H1 (cell line): ENCODE data around the gene EXD3. TPM values are rescaled to one million over a fixed set of nuclear protein-coding genes. Genes with fewer than 3 reads are reported as not detected.

Source experiments
- CTCF ChIA-PET: fragments of 300-600 bp; sonication (Branson Sonifier 250); formaldehyde crosslinking; loops from one replicate; lab custom pipeline; 2021; ENCODE audit not compliant: partially characterized antibody; lab: Charles Lee
- POLR2A ChIA-PET: fragments of 300-600 bp; sonication (Branson Sonifier 250); formaldehyde crosslinking; loops from one replicate; lab custom pipeline; 2021; ENCODE audit warnings: inconsistent platforms; ENCODE audit not compliant: partially characterized antibody; lab: Charles Lee
- DNase-seq, 2 experiments: peaks; one replicate each; pipeline versions ENCODE4 v3.0.0 to v3.0.0-alpha.2; 2010 to 2022; ENCODE audit warnings: low spot score in 2 of 2, low read depth in 1 of 2, mixed read lengths in 1 of 2
- FAIRE-seq: peaks from 2 replicates; lab custom pipeline; 2011; peaks lifted over from hg19 to GRCh38; lab: Jason Lieb, UNC
- H2AFZ ChIP-seq: 2 replicates; pipeline ENCODE4 v1.8.1; 2012; ENCODE audit warnings: low read length, inconsistent platforms
- H2AK5ac ChIP-seq: 2 replicates; pipeline ENCODE4 v1.6.1; 2013; ENCODE audit warnings: low read depth, low read length
- H2BK120ac ChIP-seq: replicated peaks from 2 replicates; pipeline ENCODE3; 2013; ENCODE audit warnings: low read depth, low read length, inconsistent platforms
- H2BK12ac ChIP-seq: 2 replicates; pipeline ENCODE4 v1.6.1; 2013; ENCODE audit warnings: low read depth, low read length
- H2BK15ac ChIP-seq: 2 replicates; pipeline ENCODE4 v1.6.1; 2013; ENCODE audit warnings: low read length
- H2BK20ac ChIP-seq: 2 replicates; pipeline ENCODE4 v1.6.1; 2013; ENCODE audit warnings: low read length
- H2BK5ac ChIP-seq: 2 replicates; pipeline ENCODE4 v1.6.1; 2013; ENCODE audit warnings: low read depth, low read length
- H3K14ac ChIP-seq: 2 replicates; pipeline ENCODE4 v1.6.1; 2013; ENCODE audit warnings: inconsistent platforms; ENCODE audit not compliant: insufficient read length
- H3K18ac ChIP-seq: 2 replicates; pipeline ENCODE4 v1.6.1; 2013; ENCODE audit warnings: low read length; ENCODE audit errors: extremely low read depth
- H3K23ac ChIP-seq: 2 replicates; pipeline ENCODE4 v1.6.1; 2013; ENCODE audit warnings: inconsistent platforms; ENCODE audit not compliant: insufficient read length
- H3K23me2 ChIP-seq: 2 replicates; pipeline ENCODE4 v1.6.1; 2013; ENCODE audit warnings: low read depth, low read length
- H3K27ac ChIP-seq: 2 replicates; pipeline ENCODE4 v1.6.1; 2011; ENCODE audit warnings: low read depth, low read length, inconsistent platforms
- H3K27me3 ChIP-seq, 4 experiments: replicated peaks in 1 of 4; 1 replicate in 1 of 4; 2 replicates in 3 of 4; pipeline versions ENCODE4 v1.6.1 to v1.8.1; 2011 to 2013; ENCODE audit warnings: low read length in 3 of 4, mild to moderate bottlenecking in 3 of 4, inconsistent platforms in 2 of 4, mixed read lengths in 2 of 4, moderate library complexity in 1 of 4; ENCODE audit not compliant: control insufficient read depth in 3 of 4, insufficient read depth in 3 of 4; ENCODE audit errors: extremely low read depth in 1 of 4
- H3K36me3 ChIP-seq, 4 experiments: 2 replicates each; pipeline versions ENCODE4 v1.6.1 to v1.8.1; 2011 to 2013; ENCODE audit warnings: mild to moderate bottlenecking in 4 of 4, low read length in 3 of 4, moderate library complexity in 2 of 4, control low read depth in 1 of 4, inconsistent platforms in 1 of 4; ENCODE audit not compliant: insufficient read depth in 4 of 4, control insufficient read depth in 2 of 4
- H3K4ac ChIP-seq: replicated peaks from 2 replicates; pipeline ENCODE3; 2013; ENCODE audit warnings: low read length, low read depth, mixed read lengths, inconsistent platforms; ENCODE audit not compliant: insufficient read length
- H3K4me1 ChIP-seq, 4 experiments: replicated peaks in 1 of 4; 1 replicate in 1 of 4; 2 replicates in 3 of 4; pipeline versions ENCODE4 v1.6.1 to v1.8.1; 2011 to 2013; ENCODE audit warnings: low read length in 3 of 4, inconsistent platforms in 2 of 4, mixed read lengths in 1 of 4; ENCODE audit not compliant: insufficient read depth in 4 of 4, control insufficient read depth in 3 of 4
- H3K4me2 ChIP-seq, 2 experiments: 2 replicates each; pipeline versions ENCODE4 v1.6.1 to v1.8.1; 2011 to 2013; ENCODE audit warnings: low read depth in 2 of 2, low read length in 2 of 2, control low read depth in 1 of 2, inconsistent platforms in 1 of 2, mild to moderate bottlenecking in 1 of 2; ENCODE audit not compliant: insufficient read depth in 1 of 2
- H3K4me3 ChIP-seq, 4 experiments: fragments of 200-600, 300-600 bp in 1 of 4; sonication (generic), shearing (Covaris generic), sonication (Bioruptor Twin) in 1 of 4; 2 replicates each; pipeline versions ENCODE4 v1.5.1 to v1.8.1; 2011 to 2016; ENCODE audit warnings: low read length in 4 of 4, low read depth in 3 of 4, control low read depth in 2 of 4, inconsistent platforms in 2 of 4, mild to moderate bottlenecking in 2 of 4, mixed read lengths in 1 of 4, moderate library complexity in 1 of 4; ENCODE audit not compliant: insufficient read depth in 2 of 4; ENCODE audit errors: extremely low read depth in 1 of 4
- H3K56ac ChIP-seq: replicated peaks from 2 replicates; pipeline ENCODE3; 2013; ENCODE audit warnings: low read depth, mild to moderate bottlenecking, mixed read lengths, low read length, inconsistent platforms; ENCODE audit not compliant: insufficient read length
- H3K79me1 ChIP-seq: 2 replicates; pipeline ENCODE4 v1.6.1; 2013; ENCODE audit warnings: low read depth, low read length, control low read depth
- H3K79me2 ChIP-seq, 2 experiments: 2 replicates each; pipeline versions ENCODE4 v1.6.1 to v1.8.1; 2012 to 2013; ENCODE audit warnings: low read length in 2 of 2, mild to moderate bottlenecking in 2 of 2, inconsistent platforms in 1 of 2; ENCODE audit not compliant: insufficient read depth in 2 of 2, control insufficient read depth in 1 of 2
- H3K9ac ChIP-seq, 4 experiments: replicated peaks in 1 of 4; 1 replicate in 1 of 4; 2 replicates in 3 of 4; pipeline versions ENCODE4 v1.6.1 to v1.8.1; 2011 to 2013; ENCODE audit warnings: low read depth in 3 of 4, low read length in 3 of 4, control low read depth in 2 of 4, mild to moderate bottlenecking in 2 of 4, moderate library complexity in 2 of 4, inconsistent platforms in 1 of 4; ENCODE audit errors: extremely low read depth in 1 of 4
- H3K9me3 ChIP-seq, 2 experiments: 2 replicates each; pipeline versions ENCODE4 v1.6.1 to v1.8.1; 2012 to 2013; ENCODE audit warnings: mild to moderate bottlenecking in 2 of 2, moderate library complexity in 2 of 2, control low read depth in 1 of 2, inconsistent platforms in 1 of 2, low read depth in 1 of 2, low read length in 1 of 2, mixed read lengths in 1 of 2; ENCODE audit not compliant: insufficient read depth in 2 of 2
- H4K20me1 ChIP-seq, 2 experiments: replicated peaks in 1 of 2; 2 replicates each; pipeline versions ENCODE3 to v1.8.1; 2011 to 2013; ENCODE audit warnings: inconsistent platforms in 2 of 2, low read length in 2 of 2, mild to moderate bottlenecking in 1 of 2; ENCODE audit not compliant: insufficient read depth in 2 of 2, control insufficient read depth in 1 of 2
- H4K5ac ChIP-seq: 2 replicates; pipeline ENCODE4 v1.6.1; 2013; ENCODE audit warnings: low read length, low read depth, mixed read lengths, inconsistent platforms; ENCODE audit not compliant: insufficient read length
- H4K8ac ChIP-seq: 2 replicates; pipeline ENCODE4 v1.8.0; 2013; ENCODE audit warnings: mild to moderate bottlenecking, moderate library complexity, low read length, inconsistent platforms; ENCODE audit not compliant: insufficient read depth; ENCODE audit errors: extremely low read depth
- H4K91ac ChIP-seq: replicated peaks from 2 replicates; pipeline ENCODE3; 2013; ENCODE audit warnings: low read length, mixed read lengths, inconsistent platforms; ENCODE audit not compliant: insufficient read length
- BCL11A ChIP-seq, 2 experiments: IDR thresholded peaks; one replicate each; pipeline ENCODE4 v1.6.1; 2011; ENCODE audit warnings: low read depth in 2 of 2, low read length in 2 of 2, mild to moderate bottlenecking in 2 of 2
- CHD1 ChIP-seq: IDR thresholded peaks from 2 replicates; pipeline ENCODE4 v1.6.1; 2012; ENCODE audit warnings: low read depth, low read length, improper control_type of control experiment
- CREB1 ChIP-seq: IDR thresholded peaks from 2 replicates; pipeline ENCODE4 v1.6.1; 2012; ENCODE audit warnings: inconsistent platforms
- EGR1 ChIP-seq: IDR thresholded peaks from 2 replicates; pipeline ENCODE4 v1.6.1; 2011; ENCODE audit warnings: low read depth, low read length, borderline replicate concordance
- EZH2 ChIP-seq: fragments of 200-600 bp; sonication (generic); IDR thresholded peaks from 2 replicates; pipeline ENCODE4 v1.7.1; 2012; ENCODE audit warnings: low read depth, mild to moderate bottlenecking, moderate library complexity, low read length, inconsistent platforms; ENCODE audit not compliant: severe bottlenecking
- HDAC2 ChIP-seq, 2 experiments: fragments of 300-600 bp in 1 of 2; sonication (generic) in 1 of 2; IDR thresholded peaks; 2 replicates each; pipeline ENCODE4 v1.6.1; 2011 to 2012; ENCODE audit warnings: low read depth in 2 of 2, low read length in 2 of 2, mild to moderate bottlenecking in 2 of 2, moderate library complexity in 2 of 2, borderline replicate concordance in 1 of 2, inconsistent platforms in 1 of 2
- MAFK ChIP-seq: IDR thresholded peaks from 2 replicates; pipeline ENCODE4 v1.6.1; 2012; ENCODE audit warnings: low read depth, mild to moderate bottlenecking, improper control_type of control experiment, low read length
- POLR2A ChIP-seq, 2 experiments: IDR thresholded peaks; 1 replicate in 1 of 2; 2 replicates in 1 of 2; pipeline ENCODE4 v1.6.1; 2011; ENCODE audit warnings: low read depth in 2 of 2, low read length in 2 of 2, mild to moderate bottlenecking in 2 of 2; ENCODE audit errors: control extremely low read depth in 1 of 2
- POU5F1 ChIP-seq: IDR thresholded peaks from 2 replicates; pipeline ENCODE4 v1.6.1; 2011; ENCODE audit warnings: low read depth, mild to moderate bottlenecking, low read length, moderate library complexity
- RBBP5 ChIP-seq: IDR thresholded peaks from 2 replicates; pipeline ENCODE4 v1.7.1; 2012; ENCODE audit warnings: low read depth, mild to moderate bottlenecking, inconsistent platforms, low read length, moderate library complexity, borderline replicate concordance
- SAP30 ChIP-seq: fragments of 300-600 bp; sonication (generic); IDR thresholded peaks from 2 replicates; pipeline ENCODE4 v1.7.1; 2012; ENCODE audit warnings: low read length, moderate library complexity, mild to moderate bottlenecking, inconsistent platforms; ENCODE audit not compliant: insufficient read depth, insufficient replicate concordance
- SIX5 ChIP-seq: IDR thresholded peaks from 2 replicates; pipeline ENCODE4 v1.6.1; 2011; ENCODE audit warnings: mild to moderate bottlenecking, low read depth, low read length
- SP2 ChIP-seq: IDR thresholded peaks from 2 replicates; pipeline ENCODE4 v1.6.1; 2012; ENCODE audit warnings: mild to moderate bottlenecking, low read length, inconsistent platforms
- SRF ChIP-seq: IDR thresholded peaks from 2 replicates; pipeline ENCODE4 v1.6.1; 2011; ENCODE audit warnings: mild to moderate bottlenecking, low read depth, low read length, moderate library complexity
- TAF7 ChIP-seq: optimal IDR thresholded peaks from 2 replicates; pipeline ENCODE3; 2011; ENCODE audit warnings: low read depth, mild to moderate bottlenecking, inconsistent platforms, low read length, moderate library complexity, borderline replicate concordance
- TCF12 ChIP-seq: IDR thresholded peaks from 2 replicates; pipeline ENCODE4 v1.6.1; 2011; ENCODE audit warnings: low read depth, mild to moderate bottlenecking, low read length
- WGBS, 2 experiments: shearing (Covaris generic) in 1 of 2; methylation state at CpG; one replicate each; pipeline versions ENCODE4 v1.1.6 to v1.1.7; 2013 to 2015; ENCODE audit warnings: low lambda C conversion rate in 2 of 2, mixed read lengths in 2 of 2, inconsistent platforms in 1 of 2, low coverage in 1 of 2, missing lambda C conversion rate in 1 of 2; ENCODE audit not compliant: insufficient replicate concordance in 2 of 2, insufficient coverage in 1 of 2, insufficient read length in 1 of 2; ENCODE audit errors: extremely low coverage in 1 of 2, missing lambda C conversion rate in 1 of 2; 5-methylcytosine and 5-hydroxymethylcytosine counted together
- polyA plus RNA-seq, 7 experiments: library from polyadenylated mRNA; depleted of rRNA in 3 of 7; stranded (reverse) in 5 of 7; unstranded in 2 of 7; fragments of >200 nt in 5 of 7; fragments of 200-250 nt in 2 of 7; gene quantifications; 1 replicate in 5 of 7; 2 replicates in 1 of 7; 4 replicates in 1 of 7; pipeline versions ENCODE4 v1.2.1 to v1.2.3, GENCODE V29; 2011 to 2013; ENCODE audit warnings: missing spikeins in 2 of 7, mixed read lengths in 2 of 7
- total RNA-seq: library from RNA; stranded (reverse); fragmentation: NEBNext Ultra II Directional; extraction: Animal tissue kit (Norgen Biotek cat#: 25700); gene quantifications from 2 replicates; pipeline ENCODE4 v1.2.1, GENCODE V29; 2021

The EXD3 gene
- total and polyA plus RNA-seq, 2 of the 8 experiments (the other 6 are each of a cell fraction or from before 2014, with no cell fraction given), result 7.2 to 9.4 TPM

DNA sequence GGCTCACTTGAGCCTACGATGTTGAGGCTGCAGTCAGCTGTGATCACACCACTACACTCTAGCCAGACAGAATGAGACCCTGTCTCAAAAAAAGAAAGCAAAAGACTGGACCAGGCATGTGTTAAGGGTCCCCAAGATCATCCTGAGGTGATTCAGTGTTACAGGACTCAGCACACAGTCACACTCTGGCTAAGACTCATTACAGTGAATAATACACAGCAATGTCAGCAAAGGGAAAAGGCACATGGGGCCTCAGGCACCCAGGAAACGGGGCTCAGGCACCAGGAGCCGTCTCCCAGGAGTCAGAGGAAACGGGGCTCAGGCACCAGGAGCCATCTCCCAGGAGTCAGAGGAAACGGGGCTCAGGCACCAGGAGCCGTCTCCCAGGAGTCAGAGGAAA lies 81.7 kb downstream of the EXD3 start:
- Histone ChIP-seq H3K27ac (no peak overlapping the region), H4K8ac (no peak overlapping the region), H2BK15ac (no peak overlapping the region), H2BK20ac (no peak overlapping the region), H4K91ac (no peak overlapping the region), H2BK12ac (no peak overlapping the region), H3K79me1 (no peaks in the 10 kb centered on the region), H3K4me3 (no peak overlapping the region), H3K9me3 (peaks cover 17 to 28% of the 10 kb centered on the region in 2 experiments; a peak in 3 of 4 replicates), H3K36me3 (no peaks in the 10 kb centered on the region), H3K4me2 (no peak overlapping the region), H3K9ac (no peak overlapping the region), H3K14ac (no peak overlapping the region), H3K23me2 (no peaks in the 10 kb centered on the region), H3K27me3 (no peaks in the 10 kb centered on the region), H3K4me1 (no peaks in the 10 kb centered on the region), H3K18ac (no peak overlapping the region), H2AFZ (no peak overlapping the region), H2BK120ac (no peak overlapping the region), H3K79me2 (no peaks in the 10 kb centered on the region), H3K56ac (no peak overlapping the region), H2AK5ac (no peak overlapping the region), H4K5ac (no peak overlapping the region), H4K20me1 (no peaks in the 10 kb centered on the region), H3K4ac (no peak overlapping the region), H2BK5ac (no peak overlapping the region), H3K23ac (no peak overlapping the region)
- FAIRE-seq (no peak), DNase-seq (no peak)
- POLR2A ChIA-PET, result no interaction called here
- 72% methylated on average over 6 of the region's 6 CpGs; no CpG with 5 or more reads in 1 of the 2 experiments for WGBS, 2 experiments
- CTCF ChIA-PET, result interaction anchor here (0.6 kb wide), 1 partner anchor 16 kb away, joined by 3 read pairs; no protein-coding TSS in a partner anchor
- TF ChIP-seq POLR2A (IDR thresholded peaks at IDR 0.05; ENCODE audit: control extremely low read depth in 1 of 2, low read depth in 2 of 2, low read length in 2 of 2), result no peak
- no peak for TF ChIP-seq CREB1
- TF ChIP-seq SIX5, result no peak
- TF ChIP-seq TAF7, result no peak
- TF ChIP-seq BCL11A (IDR thresholded peaks at IDR 0.05; ENCODE audit: low read depth in 2 of 2, low read length in 2 of 2), result no peak
- TF ChIP-seq RBBP5, result no peak
- no peak for TF ChIP-seq SRF
- TF ChIP-seq SAP30, result no peak
- no peak for TF ChIP-seq HDAC2 (IDR thresholded peaks at IDR 0.05; ENCODE audit: borderline replicate concordance in 1 of 2, low read depth in 2 of 2, low read length in 2 of 2)
- no peak for TF ChIP-seq EGR1
- TF ChIP-seq SP2, result no peak
- no peak for TF ChIP-seq EZH2
- TF ChIP-seq MAFK, result no peak
- TF ChIP-seq CHD1, result no peak
- no peak for TF ChIP-seq TCF12
- no peak for TF ChIP-seq POU5F1
